ENCODE data around the gene INPP5A. TPM values are rescaled to one million over a fixed set of nuclear protein-coding genes. Genes with fewer than 3 reads are reported as not detected.

The INPP5A gene
- total and polyA plus RNA-seq, 10 of the 15 experiments (the other 5 are each of a cell fraction or from before 2014, with no cell fraction given), result 0.52 to 15.0 (median 6.3) TPM

- TF ChIP-seq, protein P1, sequence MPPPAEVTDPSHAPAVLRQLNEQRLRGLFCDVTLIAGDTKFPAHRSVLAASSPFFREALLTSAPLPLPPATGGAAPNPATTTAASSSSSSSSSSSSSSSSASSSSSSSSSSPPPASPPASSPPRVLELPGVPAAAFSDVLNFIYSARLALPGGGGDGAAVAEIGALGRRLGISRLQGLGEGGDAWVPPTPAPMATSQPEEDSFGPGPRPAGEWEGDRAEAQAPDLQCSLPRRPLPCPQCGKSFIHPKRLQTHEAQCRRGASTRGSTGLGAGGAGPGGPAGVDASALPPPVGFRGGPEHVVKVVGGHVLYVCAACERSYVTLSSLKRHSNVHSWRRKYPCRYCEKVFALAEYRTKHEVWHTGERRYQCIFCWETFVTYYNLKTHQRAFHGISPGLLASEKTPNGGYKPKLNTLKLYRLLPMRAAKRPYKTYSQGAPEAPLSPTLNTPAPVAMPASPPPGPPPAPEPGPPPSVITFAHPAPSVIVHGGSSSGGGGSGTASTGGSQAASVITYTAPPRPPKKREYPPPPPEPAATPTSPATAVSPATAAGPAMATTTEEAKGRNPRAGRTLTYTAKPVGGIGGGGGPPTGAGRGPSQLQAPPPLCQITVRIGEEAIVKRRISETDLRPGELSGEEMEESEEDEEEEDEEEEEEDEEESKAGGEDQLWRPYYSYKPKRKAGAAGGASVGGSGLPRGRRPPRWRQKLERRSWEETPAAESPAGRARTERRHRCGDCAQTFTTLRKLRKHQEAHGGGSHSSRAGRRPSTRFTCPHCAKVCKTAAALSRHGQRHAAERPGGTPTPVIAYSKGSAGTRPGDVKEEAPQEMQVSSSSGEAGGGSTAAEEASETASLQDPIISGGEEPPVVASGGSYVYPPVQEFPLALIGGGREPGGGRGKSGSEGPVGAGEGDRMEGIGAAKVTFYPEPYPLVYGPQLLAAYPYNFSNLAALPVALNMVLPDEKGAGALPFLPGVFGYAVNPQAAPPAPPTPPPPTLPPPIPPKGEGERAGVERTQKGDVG (CRISPR knock-in tag; IDR thresholded peaks at IDR 0.05), result no peak
- TF ChIP-seq CREM (IDR thresholded peaks at IDR 0.05; ENCODE audit: low read depth) (no peak), CBX5 (IDR thresholded peaks at IDR 0.05; ENCODE audit: low read depth) (no peak), ZZZ3 (IDR thresholded peaks at IDR 0.05; ENCODE audit: control insufficient read depth, insufficient read length, low read depth) (no peak), FOS (IDR thresholded peaks at IDR 0.05; ENCODE audit: borderline replicate concordance, extremely low read depth, insufficient read length) (no peak), EGR1 (IDR thresholded peaks at IDR 0.05; ENCODE audit: borderline replicate concordance in 1 of 2, low read depth in 2 of 2, low read length in 2 of 2) (no peak), TARDBP (IDR thresholded peaks at IDR 0.05; ENCODE audit: borderline replicate concordance) (no peak), HCFC1 (IDR thresholded peaks at IDR 0.05; ENCODE audit: low read length) (no peak), DPF2 (IDR thresholded peaks at IDR 0.05) (no peak), HDAC2 (IDR thresholded peaks at IDR 0.05) (no peak)
- TF ChIP-seq, protein P2, sequence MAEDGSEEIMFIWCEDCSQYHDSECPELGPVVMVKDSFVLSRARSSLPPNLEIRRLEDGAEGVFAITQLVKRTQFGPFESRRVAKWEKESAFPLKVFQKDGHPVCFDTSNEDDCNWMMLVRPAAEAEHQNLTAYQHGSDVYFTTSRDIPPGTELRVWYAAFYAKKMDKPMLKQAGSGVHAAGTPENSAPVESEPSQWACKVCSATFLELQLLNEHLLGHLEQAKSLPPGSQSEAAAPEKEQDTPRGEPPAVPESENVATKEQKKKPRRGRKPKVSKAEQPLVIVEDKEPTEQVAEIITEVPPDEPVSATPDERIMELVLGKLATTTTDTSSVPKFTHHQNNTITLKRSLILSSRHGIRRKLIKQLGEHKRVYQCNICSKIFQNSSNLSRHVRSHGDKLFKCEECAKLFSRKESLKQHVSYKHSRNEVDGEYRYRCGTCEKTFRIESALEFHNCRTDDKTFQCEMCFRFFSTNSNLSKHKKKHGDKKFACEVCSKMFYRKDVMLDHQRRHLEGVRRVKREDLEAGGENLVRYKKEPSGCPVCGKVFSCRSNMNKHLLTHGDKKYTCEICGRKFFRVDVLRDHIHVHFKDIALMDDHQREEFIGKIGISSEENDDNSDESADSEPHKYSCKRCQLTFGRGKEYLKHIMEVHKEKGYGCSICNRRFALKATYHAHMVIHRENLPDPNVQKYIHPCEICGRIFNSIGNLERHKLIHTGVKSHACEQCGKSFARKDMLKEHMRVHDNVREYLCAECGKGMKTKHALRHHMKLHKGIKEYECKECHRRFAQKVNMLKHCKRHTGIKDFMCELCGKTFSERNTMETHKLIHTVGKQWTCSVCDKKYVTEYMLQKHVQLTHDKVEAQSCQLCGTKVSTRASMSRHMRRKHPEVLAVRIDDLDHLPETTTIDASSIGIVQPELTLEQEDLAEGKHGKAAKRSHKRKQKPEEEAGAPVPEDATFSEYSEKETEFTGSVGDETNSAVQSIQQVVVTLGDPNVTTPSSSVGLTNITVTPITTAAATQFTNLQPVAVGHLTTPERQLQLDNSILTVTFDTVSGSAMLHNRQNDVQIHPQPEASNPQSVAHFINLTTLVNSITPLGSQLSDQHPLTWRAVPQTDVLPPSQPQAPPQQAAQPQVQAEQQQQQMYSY (CRISPR knock-in tag; IDR thresholded peaks at IDR 0.05), result no peak
- Histone ChIP-seq H3K4me1 (ENCODE audit: control insufficient read depth, insufficient read depth, low read length) (no peaks in the 10 kb centered on the region), H3K36me3 (ENCODE audit: control insufficient read depth in 2 of 2, insufficient read depth in 2 of 2, low read length in 1 of 2) (no peaks in the 10 kb centered on the region; a peak in 2 of 4 replicates), H3K9me3 (replicated peaks; ENCODE audit: control insufficient read depth, insufficient read depth, low read length) (no peaks in the 10 kb centered on the region; the same call in 2 of the 3 replicates), H3K79me2 (ENCODE audit: control insufficient read depth, insufficient read depth, low read length) (no peaks in the 10 kb centered on the region), H3K4me3 (no peak overlapping the region), H3K4me2 (ENCODE audit: control insufficient read depth, insufficient read depth) (no peak overlapping the region), H3K27me3 (replicated peaks in 1 of 2; ENCODE audit: control insufficient read depth in 2 of 2, insufficient read depth in 2 of 2, low read length in 1 of 2) (no peaks in the 10 kb centered on the region), H3K27ac (ENCODE audit: control insufficient read depth, insufficient read depth) (no peak overlapping the region), H2AFZ (ENCODE audit: control insufficient read depth, low read depth, low read length) (no peak overlapping the region), H4K20me1 (ENCODE audit: control insufficient read depth, insufficient read depth) (no peaks in the 10 kb centered on the region), H3K9ac (ENCODE audit: control insufficient read depth, insufficient read depth, low read length) (no peak overlapping the region)
- no peak for ATAC-seq
- 75% methylated on average over 4 of the region's 5 CpGs for WGBS (ENCODE audit: insufficient coverage, insufficient replicate concordance, low lambda C conversion rate, missing lambda C conversion rate)
- SMC1A ChIA-PET (ENCODE audit: uncharacterized antibody, unreplicated experiment), result no interaction called here
- BruUV-seq (replicated peaks), result no TSS peak
- RAD21 ChIA-PET (ENCODE audit: unreplicated experiment), result no interaction called here
- CTCF ChIA-PET, result no interaction called here
- POLR2A ChIA-PET, result no interaction called here
- intact Hi-C loops (cut with micrococcal nuclease; ENCODE audit: unreplicated experiment), result no loop called here
- no peak for FAIRE-seq
- DNase-seq (ENCODE audit: low read depth, low spot score), result no peak
- in situ Hi-C loops (cut with MboI), result no loop called here
Observed at GRCh38 chr10:132611026-132611910, 73.7 kb downstream of the INPP5A start.

Data from GM12878 (cell line).